OCI-LY1 (cell line): ENCODE results near the gene PEX6.

ENCODE experiments used
- H2AFZ ChIP-seq: fragments of 200-600 bp; sonication (generic), shearing (Covaris generic); 2 replicates; pipeline ENCODE4 v1.6.0; 2014; ENCODE audit warnings: antibody characterized with exemption, mild to moderate bottlenecking, low read length
- H3F3A ChIP-seq: fragments of 200-600 bp; sonication (generic), shearing (Covaris generic); 2 replicates; pipeline ENCODE4 v1.6.0; 2014; ENCODE audit warnings: mild to moderate bottlenecking, antibody characterized with exemption, low read length, moderate library complexity; ENCODE audit not compliant: insufficient read depth
- H3K27ac ChIP-seq: fragments of 200-600 bp; sonication (generic); 2 replicates; pipeline ENCODE4 v1.5.1; 2014; ENCODE audit warnings: low read length, mixed run types, mild to moderate bottlenecking, low read depth; ENCODE audit not compliant: poor library complexity, severe bottlenecking
- H3K27me3 ChIP-seq: fragments of 200-600 bp; sonication (generic); 2 replicates; pipeline ENCODE4 v1.6.0; 2014; ENCODE audit warnings: antibody characterized with exemption, mild to moderate bottlenecking, low read length, moderate library complexity; ENCODE audit not compliant: insufficient read depth
- H3K36me3 ChIP-seq: fragments of 200-600 bp; sonication (generic); 2 replicates; pipeline ENCODE4 v1.6.1; 2014; ENCODE audit warnings: mild to moderate bottlenecking, antibody characterized with exemption, low read length, moderate library complexity, mixed read lengths; ENCODE audit not compliant: insufficient read depth
- H3K4me1 ChIP-seq: fragments of 200-600 bp; sonication (generic); 2 replicates; pipeline ENCODE4 v1.5.1; 2014; ENCODE audit warnings: mild to moderate bottlenecking, low read length, moderate library complexity; ENCODE audit not compliant: insufficient read depth, severe bottlenecking
- H3K4me2 ChIP-seq: fragments of 200-600 bp; sonication (generic), shearing (Covaris generic); 2 replicates; pipeline ENCODE4 v1.6.1; 2014; ENCODE audit warnings: low read length
- H3K4me3 ChIP-seq: fragments of 200-600 bp; sonication (generic); 2 replicates; pipeline ENCODE4 v1.5.1; 2014; ENCODE audit warnings: low read length, low read depth, mild to moderate bottlenecking, mixed read lengths; ENCODE audit not compliant: poor library complexity, severe bottlenecking
- H3K79me2 ChIP-seq: fragments of 200-600 bp; shearing (Covaris generic); 2 replicates; pipeline ENCODE4 v1.6.1; 2016; ENCODE audit warnings: mixed run types, low read length, mixed read lengths; ENCODE audit not compliant: insufficient read depth
- H3K9ac ChIP-seq: fragments of 200-600 bp; sonication (generic), shearing (Covaris generic); 2 replicates; pipeline ENCODE4 v1.6.1; 2014; ENCODE audit warnings: mild to moderate bottlenecking, low read length, mixed read lengths
- H3K9me2 ChIP-seq: fragments of 200-600 bp; sonication (generic), shearing (Covaris generic); 2 replicates; pipeline ENCODE4 v1.6.1; 2014; ENCODE audit warnings: low read depth, mild to moderate bottlenecking, low read length, mixed read lengths
- H3K9me3 ChIP-seq: fragments of 200-600 bp; shearing (Covaris generic); 2 replicates; pipeline ENCODE4 v1.6.1; 2014; ENCODE audit warnings: low read length, mixed read lengths
- H4K20me1 ChIP-seq: fragments of 200-600 bp; sonication (generic), shearing (Covaris generic); 2 replicates; pipeline ENCODE4 v1.6.0; 2016; ENCODE audit warnings: mild to moderate bottlenecking, low read length; ENCODE audit not compliant: insufficient read depth
- EZH2 ChIP-seq: fragments of 200-600 bp; sonication (generic), shearing (Covaris generic); IDR thresholded peaks from 2 replicates; pipeline ENCODE4 v1.8.0; 2017; ENCODE audit warnings: borderline replicate concordance, mixed run types, mild to moderate bottlenecking, antibody characterized with exemption, low read length, moderate library complexity, mixed read lengths
- TF ChIP-seq, protein P1 (sequence below): fragments of 200-600 bp; sonication (generic), shearing (Covaris generic); IDR thresholded peaks from 2 replicates; pipeline ENCODE4 v1.5.1; 2017; ENCODE audit warnings: mild to moderate bottlenecking, antibody characterized with exemption, low read length, moderate library complexity, mixed read lengths

The PEX6 gene

DNA sequence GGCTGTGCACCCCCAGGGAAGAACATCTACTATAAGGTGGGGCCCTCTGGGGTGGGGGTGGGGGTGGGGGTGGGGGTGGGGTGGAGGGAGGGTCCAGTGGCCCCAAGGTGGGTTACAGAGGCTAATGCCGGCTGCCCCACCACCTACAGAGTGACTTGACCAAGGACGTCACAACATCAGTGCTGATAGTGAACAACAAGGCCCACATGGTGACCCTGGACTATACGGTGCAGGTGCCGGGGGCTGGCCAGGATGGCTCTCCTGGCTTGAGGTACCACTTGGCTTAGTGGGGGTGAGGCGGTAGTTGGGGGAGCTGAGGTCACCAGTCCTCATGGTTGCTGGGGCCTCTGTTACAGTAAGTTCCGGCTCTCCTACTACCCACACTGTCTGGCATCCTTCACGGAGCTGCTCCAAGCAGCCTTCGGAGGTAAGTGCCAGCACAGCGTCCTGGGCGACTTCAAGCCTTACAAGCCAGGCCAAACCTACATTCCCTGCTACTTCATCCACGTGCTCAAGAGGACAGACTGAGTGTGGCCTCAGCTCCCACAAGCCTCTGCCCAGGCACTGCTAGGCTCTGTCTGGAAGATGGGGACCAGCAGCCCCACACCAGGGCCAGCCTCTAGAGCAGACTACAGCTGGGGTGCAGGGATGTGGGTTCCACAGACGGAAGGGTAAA lies 15.7 kb downstream of the PEX6 start:
- H3K27ac ChIP-seq = no peak overlapping the region
- TF ChIP-seq EZH2 = no peak
- TF ChIP-seq, protein P1, sequence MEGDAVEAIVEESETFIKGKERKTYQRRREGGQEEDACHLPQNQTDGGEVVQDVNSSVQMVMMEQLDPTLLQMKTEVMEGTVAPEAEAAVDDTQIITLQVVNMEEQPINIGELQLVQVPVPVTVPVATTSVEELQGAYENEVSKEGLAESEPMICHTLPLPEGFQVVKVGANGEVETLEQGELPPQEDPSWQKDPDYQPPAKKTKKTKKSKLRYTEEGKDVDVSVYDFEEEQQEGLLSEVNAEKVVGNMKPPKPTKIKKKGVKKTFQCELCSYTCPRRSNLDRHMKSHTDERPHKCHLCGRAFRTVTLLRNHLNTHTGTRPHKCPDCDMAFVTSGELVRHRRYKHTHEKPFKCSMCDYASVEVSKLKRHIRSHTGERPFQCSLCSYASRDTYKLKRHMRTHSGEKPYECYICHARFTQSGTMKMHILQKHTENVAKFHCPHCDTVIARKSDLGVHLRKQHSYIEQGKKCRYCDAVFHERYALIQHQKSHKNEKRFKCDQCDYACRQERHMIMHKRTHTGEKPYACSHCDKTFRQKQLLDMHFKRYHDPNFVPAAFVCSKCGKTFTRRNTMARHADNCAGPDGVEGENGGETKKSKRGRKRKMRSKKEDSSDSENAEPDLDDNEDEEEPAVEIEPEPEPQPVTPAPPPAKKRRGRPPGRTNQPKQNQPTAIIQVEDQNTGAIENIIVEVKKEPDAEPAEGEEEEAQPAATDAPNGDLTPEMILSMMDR = no peak
- H3K9me3 ChIP-seq = no peaks in the 10 kb centered on the region
- no peaks in the 10 kb centered on the region for H3F3A ChIP-seq
- peaks cover 9% of the 10 kb centered on the region for H3K4me1 ChIP-seq
- H3K9ac ChIP-seq = no peak overlapping the region
- H4K20me1 ChIP-seq = no peaks in the 10 kb centered on the region
- H3K9me2 ChIP-seq = no peaks in the 10 kb centered on the region
- peaks cover 23% of the 10 kb centered on the region; the same call in 1 of the 2 replicates for H3K36me3 ChIP-seq
- H2AFZ ChIP-seq = no peak overlapping the region
- no peaks in the 10 kb centered on the region for H3K79me2 ChIP-seq
- no peak overlapping the region for H3K4me3 ChIP-seq
- no peaks in the 10 kb centered on the region for H3K27me3 ChIP-seq
- no peak overlapping the region for H3K4me2 ChIP-seq

DNA sequence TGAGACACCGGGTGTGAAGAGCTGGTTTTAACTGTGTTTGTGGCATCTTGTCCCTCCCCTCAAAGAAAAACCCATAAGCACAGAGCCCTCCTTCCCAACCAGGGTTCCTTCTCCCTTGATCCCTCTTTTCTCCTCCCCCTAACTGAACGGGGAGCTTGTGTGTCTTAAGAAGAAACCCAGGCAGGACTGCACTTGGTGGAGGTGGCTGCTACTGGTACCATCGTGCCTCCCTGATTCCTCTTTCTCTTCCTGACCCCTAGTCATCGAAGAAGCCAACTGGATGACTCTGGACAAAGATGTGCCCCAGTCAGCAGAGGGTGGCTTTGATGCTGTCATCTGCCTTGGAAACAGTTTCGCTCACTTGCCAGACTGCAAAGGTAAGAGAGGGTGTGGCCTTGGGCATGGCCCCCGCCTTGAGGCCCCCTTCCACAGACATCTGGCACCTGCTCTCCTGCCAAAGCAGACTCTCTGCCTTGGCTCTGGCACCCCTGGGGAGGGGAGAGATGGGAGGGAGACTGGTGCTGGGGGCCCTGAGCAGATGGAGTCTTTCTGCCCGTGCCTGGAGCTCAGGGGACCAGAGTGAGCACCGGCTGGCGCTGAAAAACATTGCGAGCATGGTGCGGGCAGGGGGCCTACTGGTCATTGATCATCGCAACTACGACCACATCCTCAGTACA lies 16.3 kb downstream of the PEX6 start:
- Histone ChIP-seq H3K9me2 (no peaks in the 10 kb centered on the region), H3K9me3 (no peaks in the 10 kb centered on the region), H2AFZ (no peak overlapping the region), H3K27me3 (no peaks in the 10 kb centered on the region), H3F3A (no peaks in the 10 kb centered on the region), H3K4me3 (no peak overlapping the region), H3K4me2 (no peak overlapping the region), H3K79me2 (no peaks in the 10 kb centered on the region), H3K9ac (no peak overlapping the region), H4K20me1 (no peaks in the 10 kb centered on the region), H3K4me1 (peaks cover 9% of the 10 kb centered on the region), H3K27ac (no peak overlapping the region), H3K36me3 (peaks cover 21% of the 10 kb centered on the region; the same call in 1 of the 2 replicates)
- TF ChIP-seq, protein P1 = no peak
- no peak for TF ChIP-seq EZH2

DNA sequence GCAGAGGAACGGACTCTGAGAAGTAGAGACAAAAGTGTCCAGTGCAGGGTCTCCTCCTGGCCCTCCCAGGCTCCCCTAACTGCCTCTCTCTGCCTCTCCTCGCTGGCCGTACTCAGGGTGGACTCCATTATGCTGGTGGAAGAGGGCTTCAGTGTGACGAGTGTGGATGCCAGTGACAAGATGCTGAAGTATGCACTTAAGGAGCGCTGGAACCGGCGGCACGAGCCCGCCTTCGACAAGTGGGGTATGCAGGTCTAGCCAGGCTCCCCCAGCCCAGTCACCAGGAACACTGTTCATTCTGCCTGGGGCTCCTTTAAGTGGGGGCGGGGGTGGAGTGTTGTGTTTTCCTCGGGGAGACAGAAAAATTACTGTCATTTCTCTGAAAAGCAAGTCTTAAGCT lies 16.9 kb downstream of the PEX6 start:
- Histone ChIP-seq H3K9me2 (no peaks in the 10 kb centered on the region), H3K9me3 (no peaks in the 10 kb centered on the region), H3K9ac (no peak overlapping the region), H3F3A (no peaks in the 10 kb centered on the region), H3K27ac (no peak overlapping the region), H3K4me2 (no peak overlapping the region), H3K79me2 (no peaks in the 10 kb centered on the region), H4K20me1 (no peaks in the 10 kb centered on the region), H3K4me1 (peaks cover 9% of the 10 kb centered on the region), H3K4me3 (no peak overlapping the region), H3K36me3 (peaks cover 21% of the 10 kb centered on the region; the same call in 1 of the 2 replicates), H2AFZ (no peak overlapping the region), H3K27me3 (no peaks in the 10 kb centered on the region)
- TF ChIP-seq, protein P1 = no peak
- TF ChIP-seq EZH2 = no peak
